ENCODE data around the gene SUMF1.

SUMF1 gene

GRCh38 chr3:4411236-4411635 is 55.8 kb downstream of the SUMF1 start:
- DNase-seq, result no peak

GRCh38 chr3:4410606-4411005 is 56.5 kb downstream of the SUMF1 start:
- no peak for DNase-seq

GRCh38 chr3:4409971-4410573 is 57.0 kb downstream of the SUMF1 start:
- no peak for DNase-seq

GRCh38 chr3:4409415-4409814 is 57.7 kb downstream of the SUMF1 start:
- no peak for DNase-seq

GRCh38 chr3:4408958-4409357 is 58.1 kb downstream of the SUMF1 start:
- no peak for DNase-seq

GRCh38 chr3:4407941-4408340 is 59.1 kb downstream of the SUMF1 start:
- DNase-seq, result no peak

GRCh38 chr3:4406746-4407568 is 60.1 kb downstream of the SUMF1 start:
- no peak for DNase-seq

- no peak for DNase-seq
Observed at GRCh38 chr3:4404881-4405280, 62.2 kb downstream of the SUMF1 start.

GRCh38 chr3:4401441-4401840 is 65.6 kb downstream of the SUMF1 start:
- no peak for DNase-seq

- no peak for DNase-seq
Observed at GRCh38 chr3:4399476-4399875, 67.6 kb downstream of the SUMF1 start.

- DNase-seq, result no peak
Observed at GRCh38 chr3:4398941-4399245, 68.2 kb downstream of the SUMF1 start.

GRCh38 chr3:4398120-4398940 is 68.7 kb downstream of the SUMF1 start:
- no peak for DNase-seq

GRCh38 chr3:4397466-4397865 is 69.6 kb downstream of the SUMF1 start:
- DNase-seq, result no peak

GRCh38 chr3:4396542-4396941 is 70.5 kb downstream of the SUMF1 start:
- no peak for DNase-seq

GRCh38 chr3:4396006-4396405 is 71.1 kb downstream of the SUMF1 start:
- no peak for DNase-seq

- no peak for DNase-seq
Observed at GRCh38 chr3:4395448-4395847, 71.6 kb downstream of the SUMF1 start.

- no peak for DNase-seq
Observed at GRCh38 chr3:4394567-4394966, 72.5 kb downstream of the SUMF1 start.

- no peak for DNase-seq
Observed at GRCh38 chr3:4394048-4394447, 73.0 kb downstream of the SUMF1 start.

- no peak for DNase-seq
Observed at GRCh38 chr3:4392992-4393391, 74.1 kb downstream of the SUMF1 start.

GRCh38 chr3:4387210-4388204 is 79.6 kb downstream of the SUMF1 start:
- no peak for DNase-seq

GRCh38 chr3:4385201-4385600 is 81.9 kb downstream of the SUMF1 start:
- DNase-seq, result no peak

- no peak for DNase-seq
Observed at GRCh38 chr3:4380013-4380412, 87.1 kb downstream of the SUMF1 start.

GRCh38 chr3:4376499-4376898 is 90.6 kb downstream of the SUMF1 start:
- DNase-seq, result no peak
